Activated T-cell treated with anti-CD3 and anti-CD28 coated beads, Interleukin-2, amount 50 U/mL, for 4 hours (primary cell): Measurements from ENCODE around the gene PPM1E. TPM values are rescaled to one million over a fixed set of nuclear protein-coding genes. Genes with fewer than 3 reads are reported as not detected.
A peak's percentile ranks its signal among the peaks of the same experiment; 100 is the strongest.

Experiments
- ATAC-seq, 2 donors: fragments of 200-7000 bp; cut with Tn5 transposase; one replicate each; pipeline ENCODE4 v1.10.0; 2021
- DNase-seq: peaks from one replicate; pipeline ENCODE4 v3.0.0-alpha.2; 2020
- H3K27me3 Mint-ChIP-seq: one replicate; pipeline ENCODE4 v1.8.0; 2021; ENCODE audit warnings: low read depth, mixed read lengths
- H3K36me3 Mint-ChIP-seq: one replicate; pipeline ENCODE4 v1.8.0; 2022; ENCODE audit warnings: mixed read lengths; ENCODE audit not compliant: insufficient read depth
- H3K4me1 Mint-ChIP-seq: one replicate; pipeline ENCODE4 v1.8.0; 2021; ENCODE audit warnings: low read depth, mixed read lengths
- H3K4me3 Mint-ChIP-seq: one replicate; pipeline ENCODE4 v1.8.0; 2021; ENCODE audit warnings: mild to moderate bottlenecking, moderate library complexity, mixed read lengths
- H3K9me3 Mint-ChIP-seq: one replicate; pipeline ENCODE4 v1.8.0; 2021; ENCODE audit warnings: mixed read lengths
- total RNA-seq, 3 donors: library from RNA; stranded (reverse); gene quantifications; one replicate each; pipeline ENCODE4 v1.2.1, GENCODE V29; 2021

PPM1E gene
- total RNA-seq, 3 donors from 2014 or later: 0.03 TPM

- ATAC-seq (no peak), DNase-seq (no peak)
- Mint-ChIP-seq H3K9me3 (no peaks in the 10 kb centered on the region), H3K36me3 (peaks cover 25% of the 10 kb centered on the region), H3K4me1 (peaks cover 11% of the 10 kb centered on the region), H3K27me3 (no peaks in the 10 kb centered on the region), H3K4me3 (no peak overlapping the region)
Observed at GRCh38 chr17:58995247-58995940, 239.7 kb downstream of the PPM1E start.

- Mint-ChIP-seq H3K9me3 (no peaks in the 10 kb centered on the region), H3K36me3 (peaks cover 29% of the 10 kb centered on the region)
Observed at GRCh38 chr17:58996968-58997367, 241.3 kb downstream of the PPM1E start.

GRCh38 chr17:58997756-58998553, 242.3 kb downstream of the PPM1E start:
- peaks cover 29% of the 10 kb centered on the region for H3K36me3 Mint-ChIP-seq
- H3K4me1 Mint-ChIP-seq: peaks cover 21% of the 10 kb centered on the region
- ATAC-seq (no peak), DNase-seq (no peak)
- H3K27me3 Mint-ChIP-seq: no peaks in the 10 kb centered on the region
- H3K4me3 Mint-ChIP-seq: no peak overlapping the region
- no peaks in the 10 kb centered on the region for H3K9me3 Mint-ChIP-seq

More at GRCh38 chr17:58996968-58997367, 241.3 kb downstream of the PPM1E start:
- ATAC-seq (no peak), DNase-seq (no peak)
- no peaks in the 10 kb centered on the region for H3K27me3 Mint-ChIP-seq
- no peak overlapping the region for H3K4me3 Mint-ChIP-seq
- peaks cover 20% of the 10 kb centered on the region for H3K4me1 Mint-ChIP-seq

GRCh38 chr17:58998871-58999270, 243.2 kb downstream of the PPM1E start:
- no peaks in the 10 kb centered on the region for H3K9me3 Mint-ChIP-seq
- H3K36me3 Mint-ChIP-seq: peaks cover 24% of the 10 kb centered on the region

GRCh38 chr17:58999500-58999899, 243.8 kb downstream of the PPM1E start:
- Mint-ChIP-seq H3K4me3 (no peak overlapping the region), H3K27me3 (no peaks in the 10 kb centered on the region), H3K4me1 (peaks cover 21% of the 10 kb centered on the region)

More at GRCh38 chr17:58998871-58999270, 243.2 kb downstream of the PPM1E start:
- Mint-ChIP-seq H3K4me1 (peaks cover 21% of the 10 kb centered on the region), H3K27me3 (no peaks in the 10 kb centered on the region), H3K4me3 (no peak overlapping the region)
- ATAC-seq (no peak), DNase-seq (no peak)

GRCh38 chr17:59000022-59000421, 244.4 kb downstream of the PPM1E start:
- no peak for DNase-seq
- Mint-ChIP-seq H3K27me3 (no peaks in the 10 kb centered on the region), H3K4me1 (peaks cover 24% of the 10 kb centered on the region), H3K36me3 (peaks cover 24% of the 10 kb centered on the region), H3K9me3 (no peaks in the 10 kb centered on the region), H3K4me3 (no peak overlapping the region)
- no peak for ATAC-seq

More at GRCh38 chr17:58999500-58999899, 243.8 kb downstream of the PPM1E start:
- no peak for DNase-seq
- no peaks in the 10 kb centered on the region for H3K9me3 Mint-ChIP-seq
- H3K36me3 Mint-ChIP-seq: peaks cover 24% of the 10 kb centered on the region
- no peak for ATAC-seq

GRCh38 chr17:59001158-59001814, 245.6 kb downstream of the PPM1E start:
- ATAC-seq: peak; percentile 98 to 99

GRCh38 chr17:59002126-59002525, 246.5 kb downstream of the PPM1E start:
- H3K9me3 Mint-ChIP-seq: no peaks in the 10 kb centered on the region
- H3K27me3 Mint-ChIP-seq: no peaks in the 10 kb centered on the region
- no peak overlapping the region for H3K4me3 Mint-ChIP-seq
- DNase-seq (no peak), ATAC-seq (no peak)
- H3K36me3 Mint-ChIP-seq: peaks cover 21% of the 10 kb centered on the region
- peaks cover 24% of the 10 kb centered on the region for H3K4me1 Mint-ChIP-seq

More at GRCh38 chr17:59001158-59001814, 245.6 kb downstream of the PPM1E start:
- peaks cover 24% of the 10 kb centered on the region for H3K36me3 Mint-ChIP-seq
- peak overlapping the region; percentile 79 for H3K4me3 Mint-ChIP-seq
- no peaks in the 10 kb centered on the region for H3K9me3 Mint-ChIP-seq
- H3K27me3 Mint-ChIP-seq: no peaks in the 10 kb centered on the region
- peak; percentile 65 for DNase-seq
- peaks cover 24% of the 10 kb centered on the region for H3K4me1 Mint-ChIP-seq

GRCh38 chr17:59002848-59003247, 247.2 kb downstream of the PPM1E start:
- no peak overlapping the region for H3K4me3 Mint-ChIP-seq
- DNase-seq (no peak), ATAC-seq (no peak)
- peaks cover 16% of the 10 kb centered on the region for H3K36me3 Mint-ChIP-seq
- no peaks in the 10 kb centered on the region for H3K9me3 Mint-ChIP-seq
- H3K4me1 Mint-ChIP-seq: peaks cover 24% of the 10 kb centered on the region
- no peaks in the 10 kb centered on the region for H3K27me3 Mint-ChIP-seq

GRCh38 chr17:59003860-59004259, 248.2 kb downstream of the PPM1E start:
- no peak for DNase-seq
- no peaks in the 10 kb centered on the region for H3K27me3 Mint-ChIP-seq
- no peak overlapping the region for H3K4me3 Mint-ChIP-seq
- peaks cover 7% of the 10 kb centered on the region for H3K36me3 Mint-ChIP-seq
- ATAC-seq: no peak
- peaks cover 22% of the 10 kb centered on the region for H3K4me1 Mint-ChIP-seq
- no peaks in the 10 kb centered on the region for H3K9me3 Mint-ChIP-seq

GRCh38 chr17:59004338-59005111, 248.9 kb downstream of the PPM1E start:
- Mint-ChIP-seq H3K27me3 (no peaks in the 10 kb centered on the region), H3K36me3 (peaks cover 6% of the 10 kb centered on the region), H3K9me3 (no peaks in the 10 kb centered on the region), H3K4me1 (peaks cover 21% of the 10 kb centered on the region), H3K4me3 (no peak overlapping the region)
- DNase-seq (peak; percentile 68), ATAC-seq (no peak)

- DNase-seq: no peak
- Mint-ChIP-seq H3K27me3 (no peaks in the 10 kb centered on the region), H3K4me3 (no peak overlapping the region), H3K9me3 (no peaks in the 10 kb centered on the region), H3K36me3 (peaks cover 10% of the 10 kb centered on the region), H3K4me1 (peaks cover 3% of the 10 kb centered on the region)
- no peak for ATAC-seq
Observed at GRCh38 chr17:59007995-59008394, 252.3 kb downstream of the PPM1E start.

GRCh38 chr17:59008737-59009136, 253.1 kb downstream of the PPM1E start:
- Mint-ChIP-seq H3K27me3 (no peaks in the 10 kb centered on the region), H3K4me1 (peaks cover 3% of the 10 kb centered on the region), H3K9me3 (no peaks in the 10 kb centered on the region), H3K4me3 (no peak overlapping the region), H3K36me3 (peaks cover 12% of the 10 kb centered on the region)
- ATAC-seq (no peak), DNase-seq (no peak)

- Mint-ChIP-seq H3K27me3 (no peaks in the 10 kb centered on the region), H3K4me1 (no peaks in the 10 kb centered on the region), H3K36me3 (peaks cover 17% of the 10 kb centered on the region), H3K9me3 (no peaks in the 10 kb centered on the region), H3K4me3 (no peak overlapping the region)
- ATAC-seq (no peak), DNase-seq (no peak)
Observed at GRCh38 chr17:59010026-59010425, 254.4 kb downstream of the PPM1E start.
